Measurements from ENCODE around the gene EPB41L4A.
A peak's percentile ranks its signal among the peaks of the same experiment; 100 is the strongest.

EPB41L4A gene

DNA sequence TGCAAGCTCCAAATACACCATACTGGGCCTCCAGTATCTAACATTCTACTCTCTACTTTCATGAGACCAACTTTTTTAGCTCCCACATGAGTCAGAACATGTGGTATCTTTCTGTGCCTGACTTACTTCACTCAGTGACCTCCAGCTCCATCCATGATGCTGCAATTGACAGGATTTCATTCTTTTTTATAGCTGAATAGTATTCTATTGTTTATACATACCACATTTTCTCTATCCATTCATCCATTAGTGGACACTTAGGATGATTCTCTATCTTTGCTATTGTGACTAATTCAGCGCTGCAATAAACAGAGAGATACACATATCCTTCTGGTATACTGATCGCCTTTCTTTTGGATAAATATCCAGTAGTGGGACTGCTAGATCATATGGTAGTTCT lies 68.5 kb downstream of the EPB41L4A start:
- no peak overlapping the region for H2AFZ ChIP-seq
- peaks cover 34% of the 10 kb centered on the region for H3K4me1 ChIP-seq
- H3K4me3 ChIP-seq (ENCODE audit: low read depth, low read length), result no peak overlapping the region
- H3K27ac ChIP-seq, result peak overlapping the region; percentile 12
- no peak for TF ChIP-seq CTCF (IDR thresholded peaks at IDR 0.05)
- H3K9ac ChIP-seq, result no peak overlapping the region
- no peaks in the 10 kb centered on the region for H3K9me3 ChIP-seq (ENCODE audit: control insufficient read depth, low read length)
- no peak overlapping the region for H3K4me2 ChIP-seq (ENCODE audit: low read length)
- peaks cover 57% of the 10 kb centered on the region for H3K79me2 ChIP-seq
- H3K27me3 ChIP-seq (ENCODE audit: control insufficient read depth, insufficient read depth, low read length), result no peaks in the 10 kb centered on the region
- H3K36me3 ChIP-seq (ENCODE audit: control insufficient read depth, insufficient read depth, low read length), result no peaks in the 10 kb centered on the region

GRCh38 chr5:112349371-112349770 lies 69.7 kb downstream of the EPB41L4A start:
- H3K4me3 ChIP-seq (ENCODE audit: low read depth, low read length), result no peak overlapping the region
- H3K27me3 ChIP-seq (ENCODE audit: control insufficient read depth, insufficient read depth, low read length), result no peaks in the 10 kb centered on the region
- H3K9me3 ChIP-seq (ENCODE audit: control insufficient read depth, low read length), result no peaks in the 10 kb centered on the region
- no peak overlapping the region for H3K4me2 ChIP-seq (ENCODE audit: low read length)
- TF ChIP-seq CTCF (IDR thresholded peaks at IDR 0.05), result no peak
- peak overlapping the region; percentile 21 for H2AFZ ChIP-seq
- H3K9ac ChIP-seq, result no peak overlapping the region
- peak overlapping the region; percentile 42 for H3K27ac ChIP-seq
- peaks cover 30% of the 10 kb centered on the region for H3K4me1 ChIP-seq
- no peaks in the 10 kb centered on the region for H3K36me3 ChIP-seq (ENCODE audit: control insufficient read depth, insufficient read depth, low read length)
- peaks cover 49% of the 10 kb centered on the region for H3K79me2 ChIP-seq

GRCh38 chr5:112348915-112349314 lies 70.2 kb downstream of the EPB41L4A start:
- Histone ChIP-seq H3K9ac (no peak overlapping the region), H2AFZ (peak overlapping the region; percentile 21), H3K27me3 (ENCODE audit: control insufficient read depth, insufficient read depth, low read length) (no peaks in the 10 kb centered on the region), H3K4me1 (peaks cover 34% of the 10 kb centered on the region), H3K4me2 (ENCODE audit: low read length) (no peak overlapping the region), H3K36me3 (ENCODE audit: control insufficient read depth, insufficient read depth, low read length) (no peaks in the 10 kb centered on the region), H3K27ac (peak overlapping the region; percentile 42), H3K4me3 (ENCODE audit: low read depth, low read length) (no peak overlapping the region), H3K9me3 (ENCODE audit: control insufficient read depth, low read length) (no peaks in the 10 kb centered on the region), H3K79me2 (peaks cover 47% of the 10 kb centered on the region)
- TF ChIP-seq CTCF (IDR thresholded peaks at IDR 0.05), result no peak

DNA sequence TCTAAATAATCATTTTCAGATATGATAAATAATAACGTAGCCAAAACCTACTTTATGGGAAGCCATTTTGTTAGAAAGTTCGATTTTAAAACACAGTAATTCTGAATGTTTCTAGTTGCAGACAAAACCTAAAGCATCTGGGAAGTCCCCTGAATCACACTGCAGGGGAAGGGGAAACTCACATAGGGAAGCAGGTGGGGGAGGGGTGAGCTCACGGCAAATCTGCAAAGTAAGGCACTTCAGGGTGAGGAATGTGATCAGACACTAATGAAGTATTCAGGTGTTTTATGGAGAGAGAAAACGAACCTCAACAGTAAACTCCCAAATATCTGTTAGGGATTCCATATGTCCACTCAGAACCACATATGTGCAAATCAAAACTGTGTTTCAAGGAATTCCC lies 70.7 kb downstream of the EPB41L4A start:
- Histone ChIP-seq H3K36me3 (ENCODE audit: control insufficient read depth, insufficient read depth, low read length) (no peaks in the 10 kb centered on the region), H3K9me3 (ENCODE audit: control insufficient read depth, low read length) (no peaks in the 10 kb centered on the region), H3K27ac (peak overlapping the region; percentile 42), H3K4me2 (ENCODE audit: low read length) (no peak overlapping the region), H3K4me3 (ENCODE audit: low read depth, low read length) (no peak overlapping the region), H3K9ac (no peak overlapping the region), H3K79me2 (peaks cover 44% of the 10 kb centered on the region), H2AFZ (no peak overlapping the region), H3K27me3 (ENCODE audit: control insufficient read depth, insufficient read depth, low read length) (no peaks in the 10 kb centered on the region), H3K4me1 (peaks cover 36% of the 10 kb centered on the region)
- no peak for TF ChIP-seq CTCF (IDR thresholded peaks at IDR 0.05)

- H3K9me3 ChIP-seq (ENCODE audit: control insufficient read depth, low read length), result no peaks in the 10 kb centered on the region
- no peak overlapping the region for H2AFZ ChIP-seq
- H3K4me1 ChIP-seq, result peaks cover 49% of the 10 kb centered on the region
- H3K79me2 ChIP-seq, result peaks cover 32% of the 10 kb centered on the region
- no peaks in the 10 kb centered on the region for H3K36me3 ChIP-seq (ENCODE audit: control insufficient read depth, insufficient read depth, low read length)
- no peak overlapping the region for H3K4me2 ChIP-seq (ENCODE audit: low read length)
- no peak overlapping the region for H3K9ac ChIP-seq
- no peaks in the 10 kb centered on the region for H3K27me3 ChIP-seq (ENCODE audit: control insufficient read depth, insufficient read depth, low read length)
- H3K27ac ChIP-seq, result no peak overlapping the region
- no peak overlapping the region for H3K4me3 ChIP-seq (ENCODE audit: low read depth, low read length)
- no peak for TF ChIP-seq CTCF (IDR thresholded peaks at IDR 0.05)
Measured at GRCh38 chr5:112346411-112347044, 72.5 kb downstream of the EPB41L4A start.

Measured in parathyroid adenoma (tissue), 2 donors.